Effector memory CD4-positive, alpha-beta T cell (primary cell): ENCODE data around the gene UFSP2.
A peak's percentile ranks its signal among the peaks of the same experiment; 100 is the strongest.

Experiments
- DNase-seq, 3 donors: peaks; one replicate each; pipeline ENCODE4 v3.0.0-alpha.2; 2020
- H3K27ac ChIP-seq: 2 replicates; pipeline ENCODE4 v1.7.0; 2013; ENCODE audit warnings: mild to moderate bottlenecking, low read length, moderate library complexity; ENCODE audit not compliant: insufficient read depth, poor library complexity, severe bottlenecking
- H3K27me3 ChIP-seq: replicated peaks from 2 replicates; pipeline ENCODE4 v1.7.0; 2013; ENCODE audit warnings: mild to moderate bottlenecking, low read length; ENCODE audit not compliant: insufficient read depth, control insufficient read depth, poor library complexity, severe bottlenecking
- H3K36me3 ChIP-seq: 2 replicates; pipeline ENCODE4 v1.7.0; 2013; ENCODE audit warnings: mild to moderate bottlenecking, low read length, moderate library complexity; ENCODE audit not compliant: control insufficient read depth, insufficient read depth
- H3K4me1 ChIP-seq: 2 replicates; pipeline ENCODE4 v1.7.0; 2013; ENCODE audit warnings: low read length, mild to moderate bottlenecking; ENCODE audit not compliant: control insufficient read depth, insufficient read depth, poor library complexity, severe bottlenecking
- H3K4me3 ChIP-seq: 2 replicates; pipeline ENCODE4 v1.7.0; 2013; ENCODE audit warnings: low read length, low read depth, mild to moderate bottlenecking; ENCODE audit not compliant: insufficient read depth, poor library complexity, severe bottlenecking
- H3K9me3 ChIP-seq: 2 replicates; pipeline ENCODE4 v1.7.0; 2013; ENCODE audit warnings: mild to moderate bottlenecking, low read length, moderate library complexity; ENCODE audit not compliant: control insufficient read depth
- total RNA-seq, 3 donors: gene quantifications; one replicate each; lab custom pipeline; 2026; lab: John Stamatoyannopoulos, UW

UFSP2 gene
- 10.6 to 19.9 (median 16.5) reads per million in 3 donors for total RNA-seq

- peaks cover 10% of the 10 kb centered on the region for H3K4me1 ChIP-seq
These were observed at the start of gene UFSP2 for GRCh38 chr4:185425647-185426352. UFSP2 (minus strand) TSS chr4:185425964; CDS start chr4:185425868, 96 bp downstream.

GRCh38 chr4:185473247-185473646, 47.5 kb upstream of the UFSP2 start:
- Histone ChIP-seq H3K4me1 (peaks cover 8% of the 10 kb centered on the region), H3K27me3 (no peaks in the 10 kb centered on the region), H3K9me3 (no peaks in the 10 kb centered on the region), H3K27ac (no peak overlapping the region), H3K4me3 (no peak overlapping the region), H3K36me3 (no peaks in the 10 kb centered on the region)
- DNase-seq: no peak

More at GRCh38 chr4:185425647-185426352, at the start of gene UFSP2:
- no peaks in the 10 kb centered on the region for H3K27me3 ChIP-seq
- peak within 1 kb of the TSS; percentile 78 for H3K4me3 ChIP-seq
- H3K27ac ChIP-seq: peak within 1 kb of the TSS; percentile 99
- DNase-seq: peak; percentile 81 to 88 (median 83)
- no peaks in the 10 kb centered on the region for H3K9me3 ChIP-seq
- no peaks in the 10 kb centered on the region for H3K36me3 ChIP-seq

GRCh38 chr4:185472103-185472542, 46.4 kb upstream of the UFSP2 start:
- Histone ChIP-seq H3K27me3 (no peaks in the 10 kb centered on the region), H3K4me1 (peaks cover 8% of the 10 kb centered on the region), H3K36me3 (no peaks in the 10 kb centered on the region), H3K27ac (no peak overlapping the region), H3K4me3 (peak overlapping the region; percentile 69), H3K9me3 (no peaks in the 10 kb centered on the region)
- no peak for DNase-seq

- Histone ChIP-seq H3K27ac (peak within 1 kb of the TSS; percentile 45), H3K4me1 (peaks cover 8% of the 10 kb centered on the region), H3K9me3 (no peaks in the 10 kb centered on the region), H3K4me3 (peak within 1 kb of the TSS; percentile 69), H3K36me3 (no peaks in the 10 kb centered on the region), H3K27me3 (no peaks in the 10 kb centered on the region)
- peak; percentile 77 to 93 (median 87) for DNase-seq
These were observed 45.7 kb upstream of the UFSP2 start, which contains the start of gene CCDC110 for GRCh38 chr4:185471235-185472102. CCDC110 (minus strand) TSS chr4:185471733; CDS start chr4:185471683, 50 bp downstream.

GRCh38 chr4:185470501-185471195, 44.9 kb upstream of the UFSP2 start:
- Histone ChIP-seq H3K27ac (no peak overlapping the region), H3K4me3 (peak overlapping the region; percentile 47), H3K36me3 (no peaks in the 10 kb centered on the region), H3K4me1 (peaks cover 8% of the 10 kb centered on the region), H3K27me3 (no peaks in the 10 kb centered on the region), H3K9me3 (no peaks in the 10 kb centered on the region)
- DNase-seq: peak in 2 of 3 donors; percentile 28 to 46

GRCh38 chr4:185469580-185470154, 43.9 kb upstream of the UFSP2 start:
- Histone ChIP-seq H3K4me1 (peaks cover 8% of the 10 kb centered on the region), H3K4me3 (no peak overlapping the region), H3K27me3 (no peaks in the 10 kb centered on the region), H3K27ac (no peak overlapping the region), H3K9me3 (no peaks in the 10 kb centered on the region), H3K36me3 (no peaks in the 10 kb centered on the region)
- no peak for DNase-seq

- H3K9me3 ChIP-seq: no peaks in the 10 kb centered on the region
- no peaks in the 10 kb centered on the region for H3K36me3 ChIP-seq
- H3K4me3 ChIP-seq: no peak overlapping the region
- H3K4me1 ChIP-seq: peaks cover 8% of the 10 kb centered on the region
- H3K27me3 ChIP-seq: no peaks in the 10 kb centered on the region
- no peak overlapping the region for H3K27ac ChIP-seq
- no peak for DNase-seq
These were observed 43.2 kb upstream of the UFSP2 start for GRCh38 chr4:185468999-185469398.

GRCh38 chr4:185467991-185468390, 42.2 kb upstream of the UFSP2 start:
- Histone ChIP-seq H3K4me3 (no peak overlapping the region), H3K27me3 (no peaks in the 10 kb centered on the region), H3K4me1 (peaks cover 8% of the 10 kb centered on the region), H3K27ac (no peak overlapping the region), H3K36me3 (no peaks in the 10 kb centered on the region), H3K9me3 (no peaks in the 10 kb centered on the region)
- no peak for DNase-seq

GRCh38 chr4:185467101-185467500, 41.3 kb upstream of the UFSP2 start:
- Histone ChIP-seq H3K9me3 (no peaks in the 10 kb centered on the region), H3K27me3 (no peaks in the 10 kb centered on the region), H3K27ac (no peak overlapping the region), H3K4me3 (no peak overlapping the region), H3K36me3 (no peaks in the 10 kb centered on the region), H3K4me1 (peaks cover 6% of the 10 kb centered on the region)
- DNase-seq: no peak
